ENCODE data around the gene LPAR3.

Gene LPAR3

GRCh38 chr1:84841971-84842370, 51.0 kb downstream of the LPAR3 start:
- Histone ChIP-seq H3K4me2 (ENCODE audit: low read depth, low read length, poor library complexity, severe bottlenecking) (no peak overlapping the region), H3K79me2 (ENCODE audit: insufficient read depth, low read length) (no peaks in the 10 kb centered on the region), H3F3A (ENCODE audit: insufficient read depth) (no peaks in the 10 kb centered on the region), H3K27ac (ENCODE audit: low read depth, low read length) (no peak overlapping the region), H2AFZ (ENCODE audit: low read depth, low read length, severe bottlenecking) (no peak overlapping the region), H4K20me1 (ENCODE audit: low read depth, low read length) (no peaks in the 10 kb centered on the region), H3K27me3 (ENCODE audit: low read length) (no peaks in the 10 kb centered on the region), H3K9ac (ENCODE audit: low read length) (no peak overlapping the region), H3K4me3 (ENCODE audit: insufficient read depth, low read length, poor library complexity, severe bottlenecking) (no peak overlapping the region), H3K9me3 (ENCODE audit: insufficient read depth, low read length) (no peaks in the 10 kb centered on the region), H3K9me2 (replicated peaks; ENCODE audit: insufficient read depth, low read length) (no peaks in the 10 kb centered on the region), H3K36me3 (ENCODE audit: low read length) (no peaks in the 10 kb centered on the region)
- no peak for TF ChIP-seq CTCF (IDR thresholded peaks at IDR 0.05; ENCODE audit: insufficient read depth, low read length, poor library complexity, severe bottlenecking)
- TF ChIP-seq EZH2phosphoT487 (conservative IDR thresholded peaks at IDR 0.05; ENCODE audit: low read length): no peak

GRCh38 chr1:84840346-84840745, 52.7 kb downstream of the LPAR3 start:
- no peak overlapping the region for H3K27ac ChIP-seq (ENCODE audit: low read depth, low read length)
- no peak for TF ChIP-seq EZH2phosphoT487 (conservative IDR thresholded peaks at IDR 0.05; ENCODE audit: low read length)
- no peaks in the 10 kb centered on the region for H3K9me2 ChIP-seq (replicated peaks; ENCODE audit: insufficient read depth, low read length)
- no peak overlapping the region for H3K9ac ChIP-seq (ENCODE audit: low read length)
- no peaks in the 10 kb centered on the region for H3F3A ChIP-seq (ENCODE audit: insufficient read depth)
- H3K4me2 ChIP-seq (ENCODE audit: low read depth, low read length, poor library complexity, severe bottlenecking): no peak overlapping the region
- no peaks in the 10 kb centered on the region for H3K36me3 ChIP-seq (ENCODE audit: low read length)
- no peak overlapping the region for H2AFZ ChIP-seq (ENCODE audit: low read depth, low read length, severe bottlenecking)
- no peaks in the 10 kb centered on the region for H4K20me1 ChIP-seq (ENCODE audit: low read depth, low read length)
- no peaks in the 10 kb centered on the region for H3K9me3 ChIP-seq (ENCODE audit: insufficient read depth, low read length)
- no peaks in the 10 kb centered on the region for H3K27me3 ChIP-seq (ENCODE audit: low read length)
- H3K79me2 ChIP-seq (ENCODE audit: insufficient read depth, low read length): no peaks in the 10 kb centered on the region
- H3K4me3 ChIP-seq (ENCODE audit: insufficient read depth, low read length, poor library complexity, severe bottlenecking): no peak overlapping the region

- Histone ChIP-seq H3K27ac (ENCODE audit: low read depth, low read length) (no peak overlapping the region), H3K27me3 (ENCODE audit: low read length) (no peaks in the 10 kb centered on the region), H3K9ac (ENCODE audit: low read length) (no peak overlapping the region), H3K9me3 (ENCODE audit: insufficient read depth, low read length) (no peaks in the 10 kb centered on the region), H4K20me1 (ENCODE audit: low read depth, low read length) (no peaks in the 10 kb centered on the region), H2AFZ (ENCODE audit: low read depth, low read length, severe bottlenecking) (no peak overlapping the region), H3F3A (ENCODE audit: insufficient read depth) (no peaks in the 10 kb centered on the region), H3K79me2 (ENCODE audit: insufficient read depth, low read length) (no peaks in the 10 kb centered on the region), H3K9me2 (replicated peaks; ENCODE audit: insufficient read depth, low read length) (no peaks in the 10 kb centered on the region), H3K4me2 (ENCODE audit: low read depth, low read length, poor library complexity, severe bottlenecking) (no peak overlapping the region), H3K36me3 (ENCODE audit: low read length) (no peaks in the 10 kb centered on the region), H3K4me3 (ENCODE audit: insufficient read depth, low read length, poor library complexity, severe bottlenecking) (no peak overlapping the region)
- no peak for TF ChIP-seq CTCF (IDR thresholded peaks at IDR 0.05; ENCODE audit: insufficient read depth, low read length, poor library complexity, severe bottlenecking)
- TF ChIP-seq EZH2phosphoT487 (conservative IDR thresholded peaks at IDR 0.05; ENCODE audit: low read length): no peak
Measured at GRCh38 chr1:84839544-84839943, 53.5 kb downstream of the LPAR3 start.

- Histone ChIP-seq H3K79me2 (ENCODE audit: insufficient read depth, low read length) (no peaks in the 10 kb centered on the region), H3K36me3 (ENCODE audit: low read length) (no peaks in the 10 kb centered on the region), H3K4me3 (ENCODE audit: insufficient read depth, low read length, poor library complexity, severe bottlenecking) (no peak overlapping the region), H3K9ac (ENCODE audit: low read length) (no peak overlapping the region), H3K4me2 (ENCODE audit: low read depth, low read length, poor library complexity, severe bottlenecking) (no peak overlapping the region), H3K9me2 (replicated peaks; ENCODE audit: insufficient read depth, low read length) (no peaks in the 10 kb centered on the region), H3F3A (ENCODE audit: insufficient read depth) (no peaks in the 10 kb centered on the region), H3K9me3 (ENCODE audit: insufficient read depth, low read length) (no peaks in the 10 kb centered on the region), H3K27ac (ENCODE audit: low read depth, low read length) (no peak overlapping the region), H4K20me1 (ENCODE audit: low read depth, low read length) (no peaks in the 10 kb centered on the region), H3K27me3 (ENCODE audit: low read length) (no peaks in the 10 kb centered on the region), H2AFZ (ENCODE audit: low read depth, low read length, severe bottlenecking) (no peak overlapping the region)
- TF ChIP-seq CTCF (IDR thresholded peaks at IDR 0.05; ENCODE audit: insufficient read depth, low read length, poor library complexity, severe bottlenecking) (no peak), EZH2phosphoT487 (conservative IDR thresholded peaks at IDR 0.05; ENCODE audit: low read length) (no peak)
Measured at GRCh38 chr1:84836145-84836544, 56.9 kb downstream of the LPAR3 start.

All from SU-DHL-6 (cell line).